ENCODE measurements around the gene NPAS3. TPM values are rescaled to one million over a fixed set of nuclear protein-coding genes. Genes with fewer than 3 reads are reported as not detected.

NPAS3 gene
- total and polyA plus RNA-seq, 5 donors from 2014 or later, result not detected

DNA sequence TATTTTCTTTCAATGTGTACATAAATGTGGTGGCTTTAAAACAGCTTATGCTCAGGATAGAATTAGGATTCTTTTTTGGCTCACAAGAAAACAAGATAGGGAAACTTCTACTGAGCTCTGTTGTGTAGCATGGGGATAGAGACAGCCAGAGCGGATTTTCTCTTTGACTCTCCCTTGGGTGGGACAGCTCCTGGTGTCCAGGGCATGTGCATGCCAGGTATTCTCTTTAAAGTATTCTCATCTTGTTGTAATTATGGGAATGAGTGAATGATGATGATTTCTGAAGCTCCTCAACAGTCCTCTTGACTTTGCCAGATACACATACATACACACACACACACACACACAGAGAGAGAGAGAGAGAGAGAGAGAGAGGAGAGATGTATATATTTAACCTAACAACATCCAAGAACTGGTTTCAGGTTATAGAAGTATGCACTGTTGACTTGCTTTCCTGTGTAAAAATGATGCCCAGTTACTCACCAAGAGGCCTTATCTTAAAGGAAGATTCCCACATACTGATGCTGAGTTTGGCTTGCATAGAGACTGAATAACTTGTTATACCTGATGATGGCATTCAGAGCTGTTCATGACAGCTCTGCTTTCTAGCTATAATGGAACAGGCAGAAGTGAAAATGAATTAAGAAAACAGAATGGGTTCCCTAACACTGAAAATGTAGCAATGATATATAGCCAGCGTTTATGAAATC lies 624.7 kb downstream of the NPAS3 start:
- no peaks in the 10 kb centered on the region for H3K4me1 Mint-ChIP-seq
- no peak for ATAC-seq (ENCODE audit: low read depth in 2 of 2)
- H3K27ac Mint-ChIP-seq, result no peak overlapping the region
- Histone ChIP-seq H3K4me3 (ENCODE audit: low read depth, low read length) (no peak overlapping the region), H3K4me1 (ENCODE audit: control insufficient read depth, insufficient read depth, low read length, poor library complexity, severe bottlenecking) (no peaks in the 10 kb centered on the region), H3K27ac (ENCODE audit: insufficient read depth, low read length, poor library complexity, severe bottlenecking) (no peak overlapping the region), H3K27me3 (ENCODE audit: control insufficient read depth, insufficient read depth, low read length) (no peaks in the 10 kb centered on the region), H3K36me3 (ENCODE audit: control insufficient read depth, insufficient read depth, low read length) (no peaks in the 10 kb centered on the region), H3K9me3 (ENCODE audit: control insufficient read depth in 2 of 2, low read length in 2 of 2) (no peaks in the 10 kb centered on the region)
- peaks cover 0 to 4% (median 0%) of the 10 kb centered on the region in 7 donors for H3K9me3 Mint-ChIP-seq
- no peaks in the 10 kb centered on the region for H3K27me3 Mint-ChIP-seq
- no peak overlapping the region for H3K4me3 Mint-ChIP-seq
- H3K36me3 Mint-ChIP-seq, result no peaks in the 10 kb centered on the region
- DNase-seq, result no peak

DNA sequence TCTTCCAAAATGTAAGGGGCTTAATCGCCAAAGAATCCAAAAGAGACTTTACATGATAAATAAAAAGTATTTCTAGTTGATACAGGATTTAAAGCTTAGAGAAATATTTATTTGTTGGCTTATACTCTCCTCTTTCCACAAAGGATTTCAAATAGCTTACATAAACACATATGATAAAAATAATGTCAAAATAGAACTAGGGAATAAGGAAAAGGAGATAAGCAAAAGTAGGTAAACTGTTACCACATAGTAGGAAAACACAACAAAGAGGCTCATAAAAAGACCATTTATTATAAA lies 625.2 kb downstream of the NPAS3 start:
- Mint-ChIP-seq H3K27me3 (no peaks in the 10 kb centered on the region), H3K36me3 (no peaks in the 10 kb centered on the region), H3K4me1 (no peaks in the 10 kb centered on the region), H3K27ac (no peak overlapping the region), H3K4me3 (no peak overlapping the region), H3K9me3 (peaks cover 0 to 4% (median 0%) of the 10 kb centered on the region in 7 donors)
- DNase-seq (no peak), ATAC-seq (ENCODE audit: low read depth in 2 of 2) (no peak)
- no peaks in the 10 kb centered on the region for H3K4me1 ChIP-seq (ENCODE audit: control insufficient read depth, insufficient read depth, low read length, poor library complexity, severe bottlenecking)
- no peaks in the 10 kb centered on the region for H3K9me3 ChIP-seq (ENCODE audit: control insufficient read depth in 2 of 2, low read length in 2 of 2)
- no peaks in the 10 kb centered on the region for H3K36me3 ChIP-seq (ENCODE audit: control insufficient read depth, insufficient read depth, low read length)
- no peaks in the 10 kb centered on the region for H3K27me3 ChIP-seq (ENCODE audit: control insufficient read depth, insufficient read depth, low read length)
- H3K27ac ChIP-seq (ENCODE audit: insufficient read depth, low read length, poor library complexity, severe bottlenecking), result no peak overlapping the region
- no peak overlapping the region for H3K4me3 ChIP-seq (ENCODE audit: low read depth, low read length)

DNA sequence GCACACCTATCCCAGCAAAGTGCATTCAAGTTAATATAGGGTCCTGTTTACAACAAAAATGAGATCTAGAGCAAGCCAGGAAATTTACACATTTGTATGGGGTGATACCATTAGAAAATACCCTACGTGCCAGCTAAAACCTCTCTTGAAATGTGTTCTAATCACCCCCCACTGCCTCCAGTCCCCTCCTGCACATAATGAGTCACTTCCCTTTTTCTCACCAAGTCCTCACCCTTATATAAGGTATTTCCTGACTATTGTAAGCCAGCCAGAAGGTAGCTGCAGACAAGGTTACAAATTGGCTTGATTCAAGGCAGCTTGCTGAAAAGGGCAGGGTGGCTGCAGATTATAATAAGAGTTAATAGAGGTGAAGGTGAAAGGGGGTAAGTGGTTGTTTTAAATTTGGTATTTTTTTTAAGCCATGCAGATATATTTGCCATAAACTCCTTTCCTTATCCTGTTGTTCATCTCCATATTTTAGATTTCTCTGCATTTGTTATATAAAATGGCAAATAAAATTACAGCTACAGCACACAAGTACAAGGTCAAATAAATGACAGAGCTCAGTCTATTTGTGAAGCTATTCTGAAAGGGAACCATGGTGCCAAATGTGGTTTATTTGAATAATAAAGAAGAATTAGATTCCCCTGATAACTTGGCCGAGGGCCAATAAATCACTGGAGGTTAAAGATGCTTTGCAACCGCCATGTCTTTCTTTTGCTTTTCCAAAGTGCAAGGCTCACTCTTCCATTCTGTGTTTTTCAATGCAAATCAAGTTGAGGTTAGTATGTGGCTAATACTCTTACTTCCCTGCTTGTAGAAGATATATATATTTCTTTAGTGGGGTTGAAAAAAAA lies 626.3 kb downstream of the NPAS3 start:
- DNase-seq (no peak), ATAC-seq (ENCODE audit: low read depth in 2 of 2) (no peak)
- H3K27ac Mint-ChIP-seq, result no peak overlapping the region
- no peak overlapping the region for H3K4me3 ChIP-seq (ENCODE audit: low read depth, low read length)
- H3K9me3 Mint-ChIP-seq, result peaks cover 0 to 5% (median 0%) of the 10 kb centered on the region in 7 donors
- no peaks in the 10 kb centered on the region for H3K4me1 ChIP-seq (ENCODE audit: control insufficient read depth, insufficient read depth, low read length, poor library complexity, severe bottlenecking)
- H3K4me1 Mint-ChIP-seq, result no peaks in the 10 kb centered on the region
- no peaks in the 10 kb centered on the region for H3K27me3 Mint-ChIP-seq
- H3K27me3 ChIP-seq (ENCODE audit: control insufficient read depth, insufficient read depth, low read length), result no peaks in the 10 kb centered on the region
- no peaks in the 10 kb centered on the region for H3K36me3 Mint-ChIP-seq
- no peaks in the 10 kb centered on the region for H3K36me3 ChIP-seq (ENCODE audit: control insufficient read depth, insufficient read depth, low read length)
- H3K9me3 ChIP-seq (ENCODE audit: control insufficient read depth in 2 of 2, low read length in 2 of 2), result no peaks in the 10 kb centered on the region
- no peak overlapping the region for H3K4me3 Mint-ChIP-seq
- H3K27ac ChIP-seq (ENCODE audit: insufficient read depth, low read length, poor library complexity, severe bottlenecking), result no peak overlapping the region

DNA sequence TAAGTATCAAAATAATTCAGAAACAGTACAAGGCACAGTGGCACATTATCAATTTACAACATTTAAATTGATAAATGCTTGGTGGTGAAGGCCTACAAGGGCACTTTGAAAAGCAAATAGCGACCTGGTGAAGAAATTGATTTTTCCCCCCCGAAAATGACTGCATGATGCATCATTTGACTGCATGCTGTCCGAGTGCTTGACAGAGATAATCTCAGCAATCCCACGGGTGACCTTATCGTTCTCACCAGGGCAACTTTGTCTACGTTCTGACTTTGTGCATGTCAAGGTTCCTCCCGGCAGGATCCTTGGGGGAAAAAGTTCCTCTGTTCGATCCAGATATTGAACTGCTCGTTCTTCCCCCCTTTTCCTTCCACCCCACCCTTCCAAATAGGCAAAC lies 627.4 kb downstream of the NPAS3 start:
- no peak overlapping the region for H3K27ac ChIP-seq (ENCODE audit: insufficient read depth, low read length, poor library complexity, severe bottlenecking)
- H3K36me3 Mint-ChIP-seq, result no peaks in the 10 kb centered on the region
- no peaks in the 10 kb centered on the region for H3K27me3 Mint-ChIP-seq
- ATAC-seq (ENCODE audit: low read depth in 2 of 2) (no peak), DNase-seq (no peak)
- H3K9me3 Mint-ChIP-seq, result peaks cover 0 to 5% (median 0%) of the 10 kb centered on the region in 7 donors
- H3K4me1 ChIP-seq (ENCODE audit: control insufficient read depth, insufficient read depth, low read length, poor library complexity, severe bottlenecking), result no peaks in the 10 kb centered on the region
- H3K4me3 Mint-ChIP-seq, result no peak overlapping the region
- no peak overlapping the region for H3K27ac Mint-ChIP-seq
- no peaks in the 10 kb centered on the region for H3K9me3 ChIP-seq (ENCODE audit: control insufficient read depth in 2 of 2, low read length in 2 of 2)
- no peaks in the 10 kb centered on the region for H3K27me3 ChIP-seq (ENCODE audit: control insufficient read depth, insufficient read depth, low read length)
- no peaks in the 10 kb centered on the region for H3K36me3 ChIP-seq (ENCODE audit: control insufficient read depth, insufficient read depth, low read length)
- no peak overlapping the region for H3K4me3 ChIP-seq (ENCODE audit: low read depth, low read length)
- no peaks in the 10 kb centered on the region for H3K4me1 Mint-ChIP-seq

DNA sequence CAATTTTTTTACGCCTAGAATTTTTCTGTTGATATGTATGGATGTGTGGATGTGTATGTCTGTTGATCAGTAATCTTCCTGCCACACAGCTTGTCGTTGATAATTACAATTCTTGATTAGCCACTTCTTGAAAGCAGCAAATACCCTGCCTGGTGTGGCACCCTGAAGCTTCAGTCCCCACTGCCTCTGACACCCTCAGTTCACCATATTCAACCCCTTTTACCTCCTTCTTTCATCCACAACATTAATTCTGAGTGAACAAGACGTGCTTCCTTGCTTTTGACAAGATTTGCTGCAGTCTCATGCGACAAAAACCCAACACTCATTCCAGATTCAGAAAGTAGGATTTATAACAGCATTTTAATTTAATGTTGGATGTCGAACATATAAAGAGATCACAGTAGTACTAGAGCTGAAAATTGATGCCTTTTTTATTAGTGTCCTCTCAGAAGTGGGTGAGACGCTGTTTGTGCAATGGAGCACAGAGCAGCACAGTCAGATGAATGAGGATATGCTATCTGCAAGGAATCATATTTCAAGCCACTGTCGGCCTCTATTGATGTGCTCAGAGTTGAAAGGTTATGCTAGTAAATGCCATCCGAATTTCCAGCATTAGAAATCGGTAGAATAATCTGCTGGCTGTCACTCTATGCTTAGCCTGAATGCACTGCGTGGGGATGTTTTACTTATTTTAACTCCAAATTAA lies 628.5 kb downstream of the NPAS3 start:
- Mint-ChIP-seq H3K4me1 (no peaks in the 10 kb centered on the region), H3K9me3 (peaks cover 0 to 5% (median 0%) of the 10 kb centered on the region in 7 donors)
- no peak for ATAC-seq (ENCODE audit: low read depth in 2 of 2)

DNA sequence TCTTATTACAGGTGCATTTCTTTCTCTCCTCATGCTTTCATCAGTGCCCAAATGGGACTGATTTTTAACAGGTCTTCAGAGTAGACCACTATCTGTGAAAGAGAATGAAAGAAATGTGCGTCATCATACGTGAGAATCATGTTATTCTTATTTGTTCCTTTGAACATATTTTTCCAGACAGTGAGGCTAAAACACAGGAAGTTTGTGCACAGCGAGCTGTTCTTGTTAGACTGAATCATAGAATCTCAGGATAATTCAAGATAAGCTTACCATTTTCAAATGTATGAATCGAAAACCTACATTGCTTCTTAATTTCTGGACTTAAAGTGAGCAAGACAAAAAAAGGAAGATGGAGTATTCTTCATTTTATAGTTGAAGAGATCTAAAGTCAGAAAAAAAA lies 629.1 kb downstream of the NPAS3 start:
- ATAC-seq (ENCODE audit: low read depth in 2 of 2), result no peak
- Mint-ChIP-seq H3K27me3 (no peaks in the 10 kb centered on the region), H3K4me1 (no peaks in the 10 kb centered on the region), H3K36me3 (no peaks in the 10 kb centered on the region), H3K4me3 (no peak overlapping the region), H3K9me3 (peaks cover 0 to 5% (median 0%) of the 10 kb centered on the region in 7 donors), H3K27ac (no peak overlapping the region)
- no peak for DNase-seq
- Histone ChIP-seq H3K9me3 (ENCODE audit: control insufficient read depth in 2 of 2, low read length in 2 of 2) (no peaks in the 10 kb centered on the region), H3K36me3 (ENCODE audit: control insufficient read depth, insufficient read depth, low read length) (no peaks in the 10 kb centered on the region), H3K4me1 (ENCODE audit: control insufficient read depth, insufficient read depth, low read length, poor library complexity, severe bottlenecking) (no peaks in the 10 kb centered on the region), H3K27ac (ENCODE audit: insufficient read depth, low read length, poor library complexity, severe bottlenecking) (no peak overlapping the region), H3K27me3 (ENCODE audit: control insufficient read depth, insufficient read depth, low read length) (no peaks in the 10 kb centered on the region), H3K4me3 (ENCODE audit: low read depth, low read length) (no peak overlapping the region)

More for the DNA sequence above, 628.5 kb downstream of the NPAS3 start:
- H3K4me3 ChIP-seq (ENCODE audit: low read depth, low read length), result no peak overlapping the region
- Mint-ChIP-seq H3K27ac (no peak overlapping the region), H3K36me3 (no peaks in the 10 kb centered on the region), H3K4me3 (no peak overlapping the region), H3K27me3 (no peaks in the 10 kb centered on the region)
- H3K9me3 ChIP-seq (ENCODE audit: control insufficient read depth in 2 of 2, low read length in 2 of 2), result no peaks in the 10 kb centered on the region
- no peaks in the 10 kb centered on the region for H3K27me3 ChIP-seq (ENCODE audit: control insufficient read depth, insufficient read depth, low read length)
- no peaks in the 10 kb centered on the region for H3K4me1 ChIP-seq (ENCODE audit: control insufficient read depth, insufficient read depth, low read length, poor library complexity, severe bottlenecking)
- H3K27ac ChIP-seq (ENCODE audit: insufficient read depth, low read length, poor library complexity, severe bottlenecking), result no peak overlapping the region
- DNase-seq, result no peak
- no peaks in the 10 kb centered on the region for H3K36me3 ChIP-seq (ENCODE audit: control insufficient read depth, insufficient read depth, low read length)

DNA sequence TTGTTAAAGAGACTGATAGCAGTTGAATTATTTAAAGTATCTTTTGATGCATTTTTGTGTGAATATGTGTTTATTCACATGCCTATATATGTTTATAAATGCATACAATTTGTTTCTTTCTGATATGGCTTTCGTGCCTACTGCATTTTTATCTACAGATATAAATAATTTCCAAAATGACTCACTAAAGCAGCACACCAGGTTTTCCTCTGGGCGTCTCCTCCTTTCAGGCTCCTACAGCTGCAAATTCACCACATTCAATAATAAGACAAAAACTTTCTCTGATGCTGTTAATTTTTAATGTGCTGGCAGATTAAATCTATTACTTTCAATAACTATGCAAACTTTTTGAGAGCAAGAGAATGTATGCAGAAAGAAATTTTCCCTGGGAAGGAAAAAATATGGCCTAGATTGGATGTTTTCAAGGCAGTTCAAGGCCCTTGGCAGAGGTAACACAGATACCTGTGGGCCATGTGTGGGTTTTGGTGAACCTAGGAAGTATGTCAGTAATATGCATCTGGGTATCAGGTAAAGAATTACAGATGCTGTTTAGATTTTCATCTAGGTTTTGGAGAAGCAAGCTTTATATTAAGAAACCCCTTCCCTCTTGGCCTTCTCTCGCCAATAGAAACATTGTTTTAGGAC lies 630.4 kb downstream of the NPAS3 start:
- H3K27me3 Mint-ChIP-seq, result no peaks in the 10 kb centered on the region
- H3K4me3 Mint-ChIP-seq, result no peak overlapping the region
- no peak for DNase-seq
- H3K9me3 ChIP-seq (ENCODE audit: control insufficient read depth in 2 of 2, low read length in 2 of 2), result no peaks in the 10 kb centered on the region
- no peak overlapping the region for H3K27ac ChIP-seq (ENCODE audit: insufficient read depth, low read length, poor library complexity, severe bottlenecking)
- ATAC-seq (ENCODE audit: low read depth in 2 of 2), result no peak
- H3K4me1 ChIP-seq (ENCODE audit: control insufficient read depth, insufficient read depth, low read length, poor library complexity, severe bottlenecking), result no peaks in the 10 kb centered on the region
- H3K9me3 Mint-ChIP-seq, result peaks cover 0 to 1% (median 0%) of the 10 kb centered on the region in 7 donors
- no peaks in the 10 kb centered on the region for H3K27me3 ChIP-seq (ENCODE audit: control insufficient read depth, insufficient read depth, low read length)
- no peak overlapping the region for H3K4me3 ChIP-seq (ENCODE audit: low read depth, low read length)
- no peaks in the 10 kb centered on the region for H3K36me3 Mint-ChIP-seq
- H3K36me3 ChIP-seq (ENCODE audit: control insufficient read depth, insufficient read depth, low read length), result no peaks in the 10 kb centered on the region
- H3K4me1 Mint-ChIP-seq, result no peaks in the 10 kb centered on the region
- H3K27ac Mint-ChIP-seq, result no peak overlapping the region

Measured in CD4-positive, CD25-positive, alpha-beta regulatory T cell (primary cell).